Breast epithelium (tissue), 3 donors: ENCODE measurements around the gene SLC25A31.

ENCODE experiments used
- POLR2A ChIP-seq: fragments of 450-650 bp; IDR thresholded peaks from one replicate; pipeline ENCODE4 v1.6.1; 2016; ENCODE audit warnings: antibody characterized with exemption, mild to moderate bottlenecking, moderate library complexity
- POLR2AphosphoS5 ChIP-seq, 3 donors: sonication (generic); formaldehyde crosslinking; IDR thresholded peaks; one replicate each; pipeline ENCODE4 v1.6.1; 2017; ENCODE audit warnings: antibody characterized with exemption in 3 of 3
- TF ChIP-seq, protein P1 (sequence below), 3 donors: fragments of 450-650 bp; IDR thresholded peaks; one replicate each; pipeline ENCODE4 v1.5.1; 2016 to 2017; ENCODE audit warnings: antibody characterized with exemption in 3 of 3, mild to moderate bottlenecking in 3 of 3, moderate library complexity in 3 of 3

DNA sequence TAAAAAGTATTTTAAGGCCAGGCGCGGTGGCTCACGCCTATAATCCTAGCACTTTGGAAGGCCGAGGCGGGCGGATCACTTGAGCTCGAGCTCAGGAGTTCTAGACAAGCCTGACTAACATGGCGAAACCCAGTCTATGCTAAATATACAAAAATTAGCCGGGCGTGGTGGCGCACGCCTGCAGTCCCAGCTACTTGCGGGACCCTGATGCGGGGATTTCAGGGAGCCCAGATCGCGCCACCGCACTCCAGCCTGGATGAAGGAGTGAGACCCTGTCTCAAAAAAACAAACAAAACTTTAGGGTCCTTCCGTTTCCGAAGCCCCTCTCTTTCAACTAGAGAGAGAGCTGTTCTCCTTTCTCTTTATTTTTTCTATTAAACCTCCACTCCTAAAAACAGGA is 1.2 kb downstream of the SLC25A31 start:
- TF ChIP-seq, protein P1, sequence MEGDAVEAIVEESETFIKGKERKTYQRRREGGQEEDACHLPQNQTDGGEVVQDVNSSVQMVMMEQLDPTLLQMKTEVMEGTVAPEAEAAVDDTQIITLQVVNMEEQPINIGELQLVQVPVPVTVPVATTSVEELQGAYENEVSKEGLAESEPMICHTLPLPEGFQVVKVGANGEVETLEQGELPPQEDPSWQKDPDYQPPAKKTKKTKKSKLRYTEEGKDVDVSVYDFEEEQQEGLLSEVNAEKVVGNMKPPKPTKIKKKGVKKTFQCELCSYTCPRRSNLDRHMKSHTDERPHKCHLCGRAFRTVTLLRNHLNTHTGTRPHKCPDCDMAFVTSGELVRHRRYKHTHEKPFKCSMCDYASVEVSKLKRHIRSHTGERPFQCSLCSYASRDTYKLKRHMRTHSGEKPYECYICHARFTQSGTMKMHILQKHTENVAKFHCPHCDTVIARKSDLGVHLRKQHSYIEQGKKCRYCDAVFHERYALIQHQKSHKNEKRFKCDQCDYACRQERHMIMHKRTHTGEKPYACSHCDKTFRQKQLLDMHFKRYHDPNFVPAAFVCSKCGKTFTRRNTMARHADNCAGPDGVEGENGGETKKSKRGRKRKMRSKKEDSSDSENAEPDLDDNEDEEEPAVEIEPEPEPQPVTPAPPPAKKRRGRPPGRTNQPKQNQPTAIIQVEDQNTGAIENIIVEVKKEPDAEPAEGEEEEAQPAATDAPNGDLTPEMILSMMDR (IDR thresholded peaks at IDR 0.05): no peak
- TF ChIP-seq POLR2AphosphoS5 (IDR thresholded peaks at IDR 0.05) (no peak), POLR2A (no peak)
